HCT116 (cell line): ENCODE measurements around the gene FAM168A. TPM values are rescaled to one million over a fixed set of nuclear protein-coding genes. Genes with fewer than 3 reads are reported as not detected.

Experiments
- ATAC-seq: fragments of 200-7000 bp; cut with Tn5 transposase; 2 replicates; pipeline ENCODE4 v1.9.1; 2020; ENCODE audit warnings: mild to moderate bottlenecking, moderate library complexity
- BruUV-seq: library from RNA; stranded (reverse); fragments of 400-500 nt; replicated peaks from 2 replicates; lab custom pipeline; 2021; lab: Mats Ljungman, UMichigan
- CTCF ChIA-PET: fragments of 300-600 bp; sonication (Branson Sonifier 250); formaldehyde crosslinking; loops from one replicate; lab custom pipeline; 2021; ENCODE audit warnings: antibody characterized with exemption; lab: Charles Lee
- POLR2A ChIA-PET: fragments of 300-600, 350-600 bp; sonication (Branson Sonifier 250); formaldehyde crosslinking; loops from one replicate; lab custom pipeline; 2021; ENCODE audit warnings: antibody characterized with exemption; lab: Charles Lee
- RAD21 ChIA-PET, 2 experiments: fragments of 300-600 bp; sonication (Branson Sonifier 250); formaldehyde crosslinking; loops; one replicate each; lab custom pipeline; 2023; ENCODE audit warnings: low total read pairs in 2 of 2; ENCODE audit not compliant: uncharacterized antibody in 2 of 2, unreplicated experiment in 2 of 2, low non-redundant PET in 1 of 2; lab: Charles Lee
- DNase-seq: peaks from one replicate; pipeline ENCODE4 v3.0.0-alpha.2; 2010; ENCODE audit warnings: low read depth, low spot score
- H2AFZ ChIP-seq: fragments of 200-600 bp; shearing (Covaris generic), sonication (generic); 2 replicates; pipeline ENCODE4 v1.6.1; 2017; ENCODE audit warnings: low read depth, mixed run types, mixed read lengths, antibody characterized with exemption, low read length; ENCODE audit not compliant: poor library complexity, severe bottlenecking
- H3K27ac ChIP-seq: 2 replicates; pipeline ENCODE4 v1.5.1; 2012; ENCODE audit warnings: low read depth, low read length
- H3K27me3 ChIP-seq: fragments of 200-600 bp; sonication (generic); 2 replicates; pipeline ENCODE4 v1.6.1; 2016; ENCODE audit warnings: mixed run types, low read length, mixed read lengths; ENCODE audit not compliant: insufficient read depth
- H3K36me3 ChIP-seq, 2 experiments: fragments of 200-500 bp in 1 of 2; fragments of 200-600 bp in 1 of 2; sonication (Bioruptor generic) in 1 of 2; sonication (generic) in 1 of 2; 2 replicates each; pipeline versions ENCODE4 v1.5.1 to v1.6.1; 2014 to 2016; ENCODE audit warnings: low read length in 2 of 2, inconsistent platforms in 1 of 2, mixed read lengths in 1 of 2, mixed run types in 1 of 2; ENCODE audit not compliant: insufficient read depth in 2 of 2, control insufficient read depth in 1 of 2
- H3K4me1 ChIP-seq, 2 experiments: fragments of 200-600 bp in 1 of 2; sonication (generic) in 1 of 2; 2 replicates each; pipeline versions ENCODE4 v1.5.1 to v1.6.1; 2012 to 2017; ENCODE audit warnings: low read length in 2 of 2, inconsistent platforms in 1 of 2, mild to moderate bottlenecking in 1 of 2, mixed read lengths in 1 of 2, mixed run types in 1 of 2, moderate library complexity in 1 of 2; ENCODE audit not compliant: insufficient read depth in 2 of 2, control insufficient read depth in 1 of 2
- H3K4me2 ChIP-seq: fragments of 200-600 bp; sonication (generic); 2 replicates; pipeline ENCODE4 v1.6.1; 2017; ENCODE audit warnings: mixed run types, low read length, mixed read lengths
- H3K4me3 ChIP-seq, 2 experiments: fragments of 200-600 bp in 1 of 2; sonication (generic) in 1 of 2; replicated peaks in 1 of 2; 2 replicates each; pipeline ENCODE4 v1.5.1; 2011 to 2016; ENCODE audit warnings: low read length in 2 of 2, control low read depth in 1 of 2, low read depth in 1 of 2, mild to moderate bottlenecking in 1 of 2, mixed read lengths in 1 of 2, mixed run types in 1 of 2
- H3K79me2 ChIP-seq: fragments of 200-600 bp; sonication (generic); 2 replicates; pipeline ENCODE4 v1.6.1; 2017; ENCODE audit warnings: mild to moderate bottlenecking, mixed run types, low read length, moderate library complexity, mixed read lengths; ENCODE audit not compliant: insufficient read depth
- H3K9ac ChIP-seq: fragments of 200-600 bp; sonication (generic); 2 replicates; pipeline ENCODE4 v1.6.1; 2016; ENCODE audit warnings: low read length, mixed read lengths
- H3K9me2 ChIP-seq: fragments of 200-600 bp; sonication (generic), shearing (Covaris generic); 2 replicates; pipeline ENCODE4 v1.6.1; 2017; ENCODE audit warnings: mixed run types, mild to moderate bottlenecking, moderate library complexity; ENCODE audit not compliant: insufficient read depth
- H3K9me3 ChIP-seq, 2 experiments: fragments of 200-500 bp in 1 of 2; fragments of 200-600 bp in 1 of 2; sonication (Bioruptor generic) in 1 of 2; sonication (generic) in 1 of 2; 2 replicates each; pipeline ENCODE4 v1.6.1; 2014 to 2017; ENCODE audit warnings: low read length in 2 of 2, mixed read lengths in 2 of 2, inconsistent platforms in 1 of 2, low read depth in 1 of 2, mild to moderate bottlenecking in 1 of 2, mixed run types in 1 of 2, moderate library complexity in 1 of 2; ENCODE audit not compliant: control insufficient read depth in 1 of 2, insufficient read depth in 1 of 2
- H4K20me1 ChIP-seq: fragments of 200-600 bp; sonication (generic), shearing (Covaris generic); 2 replicates; pipeline ENCODE4 v1.6.1; 2017; ENCODE audit warnings: mixed run types, mild to moderate bottlenecking, moderate library complexity; ENCODE audit not compliant: insufficient read depth
- CBX3 ChIP-seq: IDR thresholded peaks from 2 replicates; pipeline ENCODE4 v1.6.1; 2012; ENCODE audit warnings: low read depth
- CEBPB ChIP-seq: IDR thresholded peaks from 2 replicates; pipeline ENCODE4 v1.6.1; 2012; ENCODE audit warnings: low read depth
- CTCF ChIP-seq, 3 experiments: fragments of 200-600 bp in 1 of 3; sonication (generic) in 1 of 3; IDR thresholded peaks in 2 of 3; conservative IDR thresholded peaks in 1 of 3; 2 replicates each; pipeline ENCODE4 v1.5.1; 2012 to 2017; ENCODE audit warnings: low read depth in 2 of 3, low read length in 2 of 3, antibody characterized with exemption in 1 of 3, borderline replicate concordance in 1 of 3, control low read depth in 1 of 3, mild to moderate bottlenecking in 1 of 3, mixed read lengths in 1 of 3, mixed run types in 1 of 3, moderate library complexity in 1 of 3; ENCODE audit not compliant: insufficient read depth in 1 of 3
- EGR1 ChIP-seq: IDR thresholded peaks from 2 replicates; pipeline ENCODE4 v1.6.1; 2012; ENCODE audit warnings: low read depth
- EZH2 ChIP-seq: fragments of 200-600 bp; sonication (generic); IDR thresholded peaks from 2 replicates; pipeline ENCODE4 v1.6.1; 2017; ENCODE audit warnings: antibody characterized with exemption, mixed run types
- FOSL1 ChIP-seq: IDR thresholded peaks from 2 replicates; pipeline ENCODE4 v1.6.1; 2012; ENCODE audit warnings: low read depth
- SIN3A ChIP-seq: IDR thresholded peaks from 2 replicates; pipeline ENCODE4 v1.6.1; 2012; ENCODE audit warnings: low read depth
- SP1 ChIP-seq: IDR thresholded peaks from 2 replicates; pipeline ENCODE4 v1.6.1; 2012; ENCODE audit warnings: low read depth
- ZBTB33 ChIP-seq: IDR thresholded peaks from 2 replicates; pipeline ENCODE4 v1.6.1; 2011; ENCODE audit warnings: mild to moderate bottlenecking, low read length, moderate library complexity; ENCODE audit not compliant: insufficient replicate concordance; ENCODE audit errors: extremely low read depth
- intact Hi-C: fragments of 100-400 bp; cut with micrococcal nuclease; formaldehyde crosslinking; loops from 2 replicates; pipeline ENCODE4 v1.10.0; 2022
- total RNA-seq: library from RNA; stranded (reverse); gene quantifications from one replicate; pipeline ENCODE4 v1.2.1, GENCODE V29; 2021; ENCODE audit not compliant: unreplicated experiment

The FAM168A gene
- total RNA-seq, 1 experiment from 2014 or later = 31.5 TPM

GRCh38 chr11:73363147-73363546, 234.8 kb downstream of the FAM168A start:
- H3K9ac ChIP-seq = no peak overlapping the region
- no peak for ATAC-seq
- ChIA-PET CTCF (no interaction called here), RAD21 (no interaction called here), POLR2A (no interaction called here)
- no TSS peak for BruUV-seq
- H3K9me3 ChIP-seq = no peaks in the 10 kb centered on the region
- intact Hi-C loops = no loop called here
- no peaks in the 10 kb centered on the region for H3K9me2 ChIP-seq
- no peak overlapping the region for H3K27ac ChIP-seq
- no peak for DNase-seq
- H3K27me3 ChIP-seq = no peaks in the 10 kb centered on the region
- H3K79me2 ChIP-seq = no peaks in the 10 kb centered on the region
- H2AFZ ChIP-seq = no peak overlapping the region
- no peaks in the 10 kb centered on the region for H4K20me1 ChIP-seq
- H3K36me3 ChIP-seq = no peaks in the 10 kb centered on the region; a peak in 1 of 4 replicates
- H3K4me3 ChIP-seq = no peak overlapping the region
- H3K4me2 ChIP-seq = no peak overlapping the region
- H3K4me1 ChIP-seq = peaks cover 0 to 14% of the 10 kb centered on the region in 2 experiments; a peak in 1 of 4 replicates
- TF ChIP-seq CBX3 (no peak), EGR1 (no peak), CEBPB (no peak), ZBTB33 (no peak), CTCF (IDR thresholded peaks at IDR 0.05 in 2 of 3, conservative IDR thresholded peaks at IDR 0.05 in 1 of 3; ENCODE audit: borderline replicate concordance in 1 of 3, insufficient read depth in 1 of 3, low read depth in 2 of 3, low read length in 2 of 3) (no peak), FOSL1 (no peak), SP1 (no peak), EZH2 (no peak), SIN3A (no peak)
- TF ChIP-seq, all 23 proteins: peak for 0
